Neuronal stem cell (in vitro differentiated cells): ENCODE measurements around the gene KRTAP3-1.

Experiments used
- DNase-seq: peaks from one replicate; pipeline ENCODE4 v3.0.0-alpha.2; 2013; ENCODE audit warnings: low spot score
- H2AFZ ChIP-seq: one replicate; pipeline ENCODE4 v1.6.1; 2013; ENCODE audit warnings: mild to moderate bottlenecking, low read length, inconsistent platforms
- H2AK5ac ChIP-seq: 2 replicates; pipeline ENCODE4 v1.6.1; 2013; ENCODE audit warnings: low read depth, mild to moderate bottlenecking, inconsistent platforms, low read length, moderate library complexity, mixed read lengths
- H2BK120ac ChIP-seq: 2 replicates; pipeline ENCODE4 v1.6.1; 2013; ENCODE audit warnings: low read depth, mild to moderate bottlenecking, inconsistent platforms, low read length, moderate library complexity, mixed read lengths
- H2BK12ac ChIP-seq: one replicate; pipeline ENCODE4 v1.6.1; 2013; ENCODE audit warnings: low read length, inconsistent platforms
- H2BK15ac ChIP-seq: 2 replicates; pipeline ENCODE4 v1.6.1; 2013; ENCODE audit warnings: mild to moderate bottlenecking, low read length, inconsistent platforms, mixed read lengths
- H2BK5ac ChIP-seq: one replicate; pipeline ENCODE4 v1.6.1; 2013; ENCODE audit warnings: inconsistent platforms, mild to moderate bottlenecking, low read length, moderate library complexity
- H3K14ac ChIP-seq: one replicate; pipeline ENCODE4 v1.6.1; 2013; ENCODE audit warnings: low read length, inconsistent platforms
- H3K18ac ChIP-seq: 2 replicates; pipeline ENCODE4 v1.6.1; 2013; ENCODE audit warnings: low read length, inconsistent platforms
- H3K23ac ChIP-seq: 2 replicates; pipeline ENCODE4 v1.6.1; 2013; ENCODE audit warnings: low read depth, mild to moderate bottlenecking, mixed read lengths, low read length, inconsistent platforms; ENCODE audit not compliant: poor library complexity
- H3K27ac ChIP-seq: replicated peaks from 3 replicates; pipeline ENCODE4 v1.5.1; 2013; ENCODE audit warnings: low read length, inconsistent platforms
- H3K27me3 ChIP-seq, 3 experiments: 2 replicates each; pipeline ENCODE4 v1.6.1; 2013; ENCODE audit warnings: low read length in 3 of 3, mild to moderate bottlenecking in 2 of 3, inconsistent platforms in 1 of 3, low read depth in 1 of 3, mixed read lengths in 1 of 3, moderate library complexity in 1 of 3; ENCODE audit not compliant: control insufficient read depth in 3 of 3, insufficient read depth in 3 of 3
- H3K36me3 ChIP-seq, 2 donors: replicated peaks in 1 of 2; 2 replicates each; pipeline ENCODE4 v1.6.1; 2013; ENCODE audit warnings: low read length in 2 of 2; ENCODE audit not compliant: control insufficient read depth in 2 of 2, insufficient read depth in 2 of 2
- H3K4ac ChIP-seq: 2 replicates; pipeline ENCODE4 v1.6.1; 2013; ENCODE audit warnings: inconsistent platforms, mild to moderate bottlenecking, low read length, moderate library complexity
- H3K4me1 ChIP-seq, 2 donors: 1 replicate in 1 of 2; 2 replicates in 1 of 2; pipeline ENCODE4 v1.6.1; 2013; ENCODE audit warnings: low read length in 2 of 2, low read depth in 1 of 2; ENCODE audit not compliant: control insufficient read depth in 2 of 2, insufficient read depth in 1 of 2
- H3K4me2 ChIP-seq: one replicate; pipeline ENCODE4 v1.6.1; 2013; ENCODE audit warnings: mild to moderate bottlenecking, low read length, inconsistent platforms; ENCODE audit not compliant: insufficient read depth, poor library complexity, severe bottlenecking
- H3K4me3 ChIP-seq, 2 donors: 2 replicates each; pipeline ENCODE4 v1.5.1; 2013; ENCODE audit warnings: low read length in 2 of 2, mild to moderate bottlenecking in 2 of 2, inconsistent platforms in 1 of 2, moderate library complexity in 1 of 2
- H3K79me1 ChIP-seq: one replicate; pipeline ENCODE4 v1.6.1; 2013; ENCODE audit warnings: low read depth, mild to moderate bottlenecking, inconsistent platforms, low read length, moderate library complexity
- H3K9ac ChIP-seq: one replicate; pipeline ENCODE4 v1.6.1; 2013; ENCODE audit warnings: mild to moderate bottlenecking, low read depth, low read length, inconsistent platforms; ENCODE audit not compliant: poor library complexity
- H3K9me3 ChIP-seq, 2 donors: replicated peaks in 1 of 2; 2 replicates each; pipeline versions ENCODE3 to v1.6.1; 2013; ENCODE audit warnings: low read length in 2 of 2, mild to moderate bottlenecking in 2 of 2, inconsistent platforms in 1 of 2, low read depth in 1 of 2, mixed read lengths in 1 of 2, moderate library complexity in 1 of 2; ENCODE audit not compliant: control insufficient read depth in 2 of 2, insufficient read depth in 1 of 2
- H4K8ac ChIP-seq: one replicate; pipeline ENCODE4 v1.6.1; 2013; ENCODE audit warnings: low read depth, mild to moderate bottlenecking, inconsistent platforms, low read length, moderate library complexity
- H4K91ac ChIP-seq: one replicate; pipeline ENCODE4 v1.6.1; 2013; ENCODE audit warnings: low read length, low read depth, mild to moderate bottlenecking, inconsistent platforms; ENCODE audit not compliant: poor library complexity
- WGBS, 2 donors: extraction: QIAGEN DNeasy Blood & Tissue Kit; methylation state at CpG; one replicate each; pipeline ENCODE4 v1.1.7; 2013; ENCODE audit warnings: missing lambda C conversion rate in 2 of 2, mixed read lengths in 1 of 2; ENCODE audit not compliant: insufficient read length in 2 of 2, insufficient replicate concordance in 1 of 2; ENCODE audit errors: extremely low coverage in 2 of 2; 5-methylcytosine and 5-hydroxymethylcytosine counted together

KRTAP3-1 gene

DNA sequence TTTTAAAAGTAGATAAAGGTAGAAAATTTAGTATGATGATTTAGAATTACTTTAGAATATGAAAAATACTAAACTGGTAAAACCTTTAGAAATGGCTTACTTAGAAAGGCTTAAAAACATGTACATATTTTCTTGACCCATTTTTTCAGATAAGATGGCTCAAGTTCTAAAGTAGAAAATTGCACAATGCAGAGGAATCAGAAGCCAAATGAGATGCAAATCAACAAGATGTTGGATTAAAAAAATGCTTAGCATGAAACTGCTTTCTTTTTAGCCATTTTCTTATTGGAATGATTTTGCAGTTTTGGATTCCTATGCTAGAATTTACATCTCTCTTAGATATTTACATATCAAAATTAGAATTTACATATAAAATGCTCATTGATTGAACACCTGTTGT is 1.5 kb upstream of the KRTAP3-1 start:
- Histone ChIP-seq H4K8ac (no peak overlapping the region), H2AK5ac (no peak overlapping the region), H3K27ac (no peak overlapping the region), H2BK15ac (no peak overlapping the region), H2BK5ac (no peak overlapping the region), H3K18ac (no peak overlapping the region), H3K79me1 (no peaks in the 10 kb centered on the region), H3K23ac (no peak overlapping the region), H2AFZ (no peak overlapping the region), H3K4ac (no peak overlapping the region), H2BK120ac (no peak overlapping the region), H3K4me2 (no peak overlapping the region), H3K14ac (no peak overlapping the region), H4K91ac (no peak overlapping the region), H3K9ac (no peak overlapping the region), H3K27me3 (no peaks in the 10 kb centered on the region), H3K36me3 (no peaks in the 10 kb centered on the region), H3K9me3 (peaks cover 0 to 3% of the 10 kb centered on the region in 2 donors), H2BK12ac (no peak overlapping the region), H3K4me3 (no peak overlapping the region), H3K4me1 (peaks cover 0 to 5% of the 10 kb centered on the region in 2 donors)
- no peak for DNase-seq

DNA sequence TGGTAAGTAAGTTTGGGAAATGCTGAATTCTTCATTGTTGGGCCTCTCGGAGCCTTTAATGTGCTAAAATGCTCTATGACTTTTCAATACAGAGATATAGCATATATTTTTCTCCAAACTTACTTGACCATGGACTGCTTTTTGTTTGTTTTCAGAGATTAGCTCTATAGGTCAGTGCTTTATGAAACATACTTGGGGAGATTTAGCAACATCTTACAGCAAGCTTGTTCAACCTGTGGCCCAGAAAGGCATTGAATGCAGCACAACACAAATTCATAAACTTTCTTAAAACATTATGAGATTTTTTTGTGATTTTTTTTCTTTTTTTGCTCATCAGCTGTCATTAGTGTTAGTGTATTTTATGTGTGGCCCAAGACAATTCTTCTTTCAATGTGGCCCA is 1.0 kb upstream of the KRTAP3-1 start:
- Histone ChIP-seq H2AFZ (no peak overlapping the region), H2BK5ac (no peak overlapping the region), H4K8ac (no peak overlapping the region), H2AK5ac (no peak overlapping the region), H3K14ac (no peak overlapping the region), H3K36me3 (no peaks in the 10 kb centered on the region), H3K4ac (no peak overlapping the region), H2BK120ac (no peak overlapping the region), H3K27ac (no peak overlapping the region), H3K18ac (no peak overlapping the region), H3K79me1 (no peaks in the 10 kb centered on the region), H3K9ac (no peak overlapping the region), H3K4me1 (peaks cover 0 to 5% of the 10 kb centered on the region in 2 donors), H2BK12ac (no peak overlapping the region), H2BK15ac (no peak overlapping the region), H3K4me2 (no peak overlapping the region), H3K4me3 (no peak overlapping the region), H3K27me3 (no peaks in the 10 kb centered on the region), H4K91ac (no peak overlapping the region), H3K23ac (no peak overlapping the region), H3K9me3 (peaks cover 0 to 3% of the 10 kb centered on the region in 2 donors)
- DNase-seq = no peak
- no CpG with 5 or more reads among the region's 1 CpG for WGBS, 2 donors

- no peak overlapping the region for H4K8ac ChIP-seq
- no peaks in the 10 kb centered on the region for H3K27me3 ChIP-seq
- H2AK5ac ChIP-seq = no peak overlapping the region
- H3K4me3 ChIP-seq = no peak overlapping the region
- no peak overlapping the region for H2BK5ac ChIP-seq
- H3K36me3 ChIP-seq = no peaks in the 10 kb centered on the region
- no CpG with 5 or more reads among the region's 4 CpGs for WGBS, 2 donors
- H3K4ac ChIP-seq = no peak overlapping the region
- no peak overlapping the region for H2BK12ac ChIP-seq
- no peak overlapping the region for H2BK120ac ChIP-seq
- DNase-seq = peak; percentile 43
- H3K9me3 ChIP-seq = peaks cover 0 to 3% of the 10 kb centered on the region in 2 donors
- H3K4me1 ChIP-seq = peaks cover 0 to 5% of the 10 kb centered on the region in 2 donors
- no peak overlapping the region for H4K91ac ChIP-seq
- H3K9ac ChIP-seq = no peak overlapping the region
- no peak overlapping the region for H3K27ac ChIP-seq
- H2BK15ac ChIP-seq = no peak overlapping the region
- no peak overlapping the region for H3K14ac ChIP-seq
- no peak overlapping the region for H3K4me2 ChIP-seq
- H3K23ac ChIP-seq = no peak overlapping the region
- H3K79me1 ChIP-seq = no peaks in the 10 kb centered on the region
- H2AFZ ChIP-seq = no peak overlapping the region
- no peak overlapping the region for H3K18ac ChIP-seq
Observed at GRCh38 chr17:41009301-41009760, 403 bp upstream of the KRTAP3-1 start.

- Histone ChIP-seq H3K23ac (no peak overlapping the region), H2BK15ac (peak overlapping the region; percentile 5), H2BK5ac (no peak overlapping the region), H2AFZ (no peak overlapping the region), H2BK120ac (no peak overlapping the region), H3K9ac (no peak overlapping the region), H3K4me3 (no peak overlapping the region), H3K36me3 (no peaks in the 10 kb centered on the region), H3K27me3 (no peaks in the 10 kb centered on the region), H3K4ac (no peak overlapping the region), H2BK12ac (peak overlapping the region; percentile 79), H3K79me1 (no peaks in the 10 kb centered on the region), H2AK5ac (peak overlapping the region; percentile 10), H3K27ac (no peak overlapping the region), H3K4me2 (no peak overlapping the region), H3K14ac (no peak overlapping the region), H3K4me1 (peaks cover 0 to 6% of the 10 kb centered on the region in 2 donors), H4K91ac (no peak overlapping the region), H3K18ac (peak overlapping the region; percentile 4), H3K9me3 (peaks cover 0 to 3% of the 10 kb centered on the region in 2 donors), H4K8ac (no peak overlapping the region)
- WGBS, 2 donors = no CpG with 5 or more reads among the region's 3 CpGs
- DNase-seq = no peak
Observed at GRCh38 chr17:41004397-41004796, 4.5 kb downstream of the KRTAP3-1 start.
